Osteoblast (primary cell): ENCODE results near the gene FAM240B. TPM values are rescaled to one million over a fixed set of nuclear protein-coding genes. Genes with fewer than 3 reads are reported as not detected.

Experiments
- DNase-seq: peaks from one replicate; pipeline ENCODE4 v3.0.0; 2011; ENCODE audit warnings: low spot score, mixed read lengths; ENCODE audit not compliant: insufficient read length; ENCODE audit errors: missing footprints
- H2AFZ ChIP-seq: 2 replicates; pipeline ENCODE4 v1.6.0; 2011; ENCODE audit warnings: mild to moderate bottlenecking, low read length
- H3K27ac ChIP-seq: 2 replicates; pipeline ENCODE4 v1.5.1; 2011; ENCODE audit warnings: mild to moderate bottlenecking, low read depth, low read length, moderate library complexity
- H3K27me3 ChIP-seq: 2 replicates; pipeline ENCODE4 v1.6.0; 2012; ENCODE audit warnings: mild to moderate bottlenecking, control low read depth, inconsistent platforms, low read length, moderate library complexity; ENCODE audit not compliant: insufficient read depth
- H3K36me3 ChIP-seq: 2 replicates; pipeline ENCODE4 v1.5.1; 2011; ENCODE audit warnings: mild to moderate bottlenecking, low read length, control low read depth, moderate library complexity; ENCODE audit not compliant: insufficient read depth
- H3K4me1 ChIP-seq: 2 replicates; pipeline ENCODE4 v1.5.1; 2011; ENCODE audit warnings: mild to moderate bottlenecking, low read length, control low read depth, moderate library complexity; ENCODE audit not compliant: insufficient read depth
- H3K4me2 ChIP-seq: 2 replicates; pipeline ENCODE4 v1.6.0; 2011; ENCODE audit warnings: mild to moderate bottlenecking, low read length; ENCODE audit not compliant: insufficient read depth
- H3K4me3 ChIP-seq: fragments of 200-600 bp; sonication (generic); 3 replicates; pipeline ENCODE4 v1.5.1; 2012; ENCODE audit warnings: mild to moderate bottlenecking, low read length, inconsistent platforms; ENCODE audit not compliant: insufficient read depth
- H3K79me2 ChIP-seq: 2 replicates; pipeline ENCODE4 v1.6.0; 2012; ENCODE audit warnings: mild to moderate bottlenecking, low read length, control low read depth, inconsistent platforms; ENCODE audit not compliant: insufficient read depth
- H3K9me3 ChIP-seq: 2 replicates; pipeline ENCODE4 v1.5.1; 2011; ENCODE audit warnings: low read depth, low read length, control low read depth
- H4K20me1 ChIP-seq: 2 replicates; pipeline ENCODE4 v1.6.0; 2012; ENCODE audit warnings: mild to moderate bottlenecking, low read length, control low read depth; ENCODE audit not compliant: insufficient read depth
- total RNA-seq: library from RNA; depleted of rRNA; stranded (reverse); fragments of >200 nt; gene quantifications from 2 replicates; pipeline ENCODE4 v1.2.3, GENCODE V29; 2012
- TF ChIP-seq, protein P1 (sequence below): IDR thresholded peaks from 2 replicates; pipeline ENCODE4 v1.5.1; 2011; ENCODE audit warnings: mild to moderate bottlenecking, low read depth, low read length, moderate library complexity; ENCODE audit errors: extremely low read depth

Gene FAM240B
- not detected in 2 replicates for total RNA-seq

DNA sequence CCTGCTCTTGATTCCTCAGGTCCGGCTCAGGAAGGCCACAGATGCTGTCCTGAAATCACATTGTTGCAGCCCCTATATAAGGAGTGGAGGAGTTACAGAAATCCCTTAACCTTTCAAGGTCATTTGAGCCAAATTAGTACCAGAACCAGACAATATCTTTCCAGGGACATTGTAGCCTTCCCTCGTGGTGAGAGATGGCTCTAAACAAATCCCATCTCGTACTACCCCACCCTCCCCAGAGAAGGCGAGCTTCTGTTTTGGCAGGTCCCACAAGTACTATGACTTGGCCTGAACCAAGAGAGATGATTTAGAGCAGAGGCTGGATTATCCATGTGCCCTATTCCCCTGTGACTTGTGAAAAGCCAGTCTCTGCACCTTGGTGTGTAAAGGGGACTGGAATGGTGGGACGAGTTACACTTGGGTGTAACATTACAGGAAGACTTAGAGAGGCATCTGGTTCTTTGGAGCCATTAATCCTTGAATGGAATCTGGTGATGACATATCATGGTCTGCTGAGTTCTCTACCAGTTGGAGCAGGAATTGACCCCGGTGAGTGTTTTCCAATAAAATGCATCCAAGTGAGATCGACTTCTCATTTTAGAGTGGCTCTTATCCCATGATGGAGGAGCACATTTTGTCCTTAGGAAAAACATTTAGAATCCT lies at the start of gene FAM240B:
TSS of gene FAM240B (minus strand) at position 51 of the 663 bp plus-strand sequence. CDS start 16,134 bp downstream, outside the sequence.
- no peak for DNase-seq

DNA sequence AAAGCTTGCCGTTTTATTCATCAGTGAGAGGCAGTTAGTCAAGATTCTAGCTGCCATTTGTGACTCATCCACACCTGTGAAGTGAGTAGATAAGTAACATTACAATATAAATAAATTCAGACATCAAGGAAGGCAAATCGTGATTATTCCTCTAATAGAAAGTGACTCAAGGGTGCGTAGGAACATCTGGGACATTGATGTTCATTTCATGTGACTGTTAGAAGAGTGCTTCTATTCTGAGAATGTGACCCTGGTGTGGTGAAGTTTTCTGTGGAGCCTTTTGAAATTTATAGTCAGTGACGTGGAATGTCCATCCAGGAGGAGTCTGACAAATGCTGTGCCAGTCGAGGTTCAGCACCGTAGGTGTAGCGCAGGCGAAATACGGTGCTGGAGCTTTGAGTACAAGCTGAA lies 48.4 kb upstream of the FAM240B start:
- DNase-seq: peak; percentile 59
- H2AFZ ChIP-seq: no peak overlapping the region

More for the DNA sequence above, at the start of gene FAM240B:
- H4K20me1 ChIP-seq: no peaks in the 10 kb centered on the region
- H3K36me3 ChIP-seq: no peaks in the 10 kb centered on the region
- no peaks in the 10 kb centered on the region for H3K27me3 ChIP-seq
- H3K4me3 ChIP-seq: no peak within 1 kb of the TSS
- no peaks in the 10 kb centered on the region for H3K9me3 ChIP-seq
- H3K4me1 ChIP-seq: no peaks in the 10 kb centered on the region
- H3K4me2 ChIP-seq: no peak within 1 kb of the TSS
- TF ChIP-seq, protein P1, sequence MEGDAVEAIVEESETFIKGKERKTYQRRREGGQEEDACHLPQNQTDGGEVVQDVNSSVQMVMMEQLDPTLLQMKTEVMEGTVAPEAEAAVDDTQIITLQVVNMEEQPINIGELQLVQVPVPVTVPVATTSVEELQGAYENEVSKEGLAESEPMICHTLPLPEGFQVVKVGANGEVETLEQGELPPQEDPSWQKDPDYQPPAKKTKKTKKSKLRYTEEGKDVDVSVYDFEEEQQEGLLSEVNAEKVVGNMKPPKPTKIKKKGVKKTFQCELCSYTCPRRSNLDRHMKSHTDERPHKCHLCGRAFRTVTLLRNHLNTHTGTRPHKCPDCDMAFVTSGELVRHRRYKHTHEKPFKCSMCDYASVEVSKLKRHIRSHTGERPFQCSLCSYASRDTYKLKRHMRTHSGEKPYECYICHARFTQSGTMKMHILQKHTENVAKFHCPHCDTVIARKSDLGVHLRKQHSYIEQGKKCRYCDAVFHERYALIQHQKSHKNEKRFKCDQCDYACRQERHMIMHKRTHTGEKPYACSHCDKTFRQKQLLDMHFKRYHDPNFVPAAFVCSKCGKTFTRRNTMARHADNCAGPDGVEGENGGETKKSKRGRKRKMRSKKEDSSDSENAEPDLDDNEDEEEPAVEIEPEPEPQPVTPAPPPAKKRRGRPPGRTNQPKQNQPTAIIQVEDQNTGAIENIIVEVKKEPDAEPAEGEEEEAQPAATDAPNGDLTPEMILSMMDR: no peak
- H3K27ac ChIP-seq: no peak within 1 kb of the TSS
- no peaks in the 10 kb centered on the region for H3K79me2 ChIP-seq
- no peak within 1 kb of the TSS for H2AFZ ChIP-seq

DNA sequence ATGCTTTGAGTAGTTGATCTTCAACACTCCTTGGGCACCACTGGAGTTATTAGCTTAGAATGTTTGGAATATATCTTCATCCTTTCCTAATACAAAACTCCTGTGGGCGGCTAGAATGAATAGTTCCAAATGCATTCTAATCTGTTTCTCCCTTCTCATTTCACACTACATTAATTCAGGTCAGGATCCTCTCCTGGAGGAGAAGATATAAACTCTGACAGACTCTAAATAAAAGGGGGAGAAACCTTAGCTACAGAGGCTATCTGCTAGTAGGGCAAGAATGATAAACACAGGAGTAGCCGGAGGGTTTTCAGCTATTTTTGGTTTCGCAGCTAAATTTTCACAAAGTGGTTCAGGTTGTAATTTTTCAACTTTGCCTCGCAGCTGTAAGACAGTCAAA lies 45.2 kb upstream of the FAM240B start:
- DNase-seq: no peak
- H4K20me1 ChIP-seq: no peaks in the 10 kb centered on the region
- no peaks in the 10 kb centered on the region for H3K9me3 ChIP-seq
- no peaks in the 10 kb centered on the region for H3K27me3 ChIP-seq
- H3K4me2 ChIP-seq: no peak overlapping the region
- H2AFZ ChIP-seq: no peak overlapping the region
- H3K4me1 ChIP-seq: no peaks in the 10 kb centered on the region
- H3K4me3 ChIP-seq: no peak overlapping the region
- no peak overlapping the region for H3K27ac ChIP-seq
- TF ChIP-seq, protein P1: no peak
- H3K36me3 ChIP-seq: no peaks in the 10 kb centered on the region
- H3K79me2 ChIP-seq: no peaks in the 10 kb centered on the region

More for the DNA sequence above, 48.4 kb upstream of the FAM240B start:
- Histone ChIP-seq H3K36me3 (no peaks in the 10 kb centered on the region), H3K27ac (no peak overlapping the region), H3K27me3 (no peaks in the 10 kb centered on the region), H3K4me2 (no peak overlapping the region), H3K9me3 (no peaks in the 10 kb centered on the region), H3K4me1 (no peaks in the 10 kb centered on the region), H4K20me1 (no peaks in the 10 kb centered on the region), H3K4me3 (no peak overlapping the region), H3K79me2 (no peaks in the 10 kb centered on the region)
- TF ChIP-seq, protein P1: no peak

DNA sequence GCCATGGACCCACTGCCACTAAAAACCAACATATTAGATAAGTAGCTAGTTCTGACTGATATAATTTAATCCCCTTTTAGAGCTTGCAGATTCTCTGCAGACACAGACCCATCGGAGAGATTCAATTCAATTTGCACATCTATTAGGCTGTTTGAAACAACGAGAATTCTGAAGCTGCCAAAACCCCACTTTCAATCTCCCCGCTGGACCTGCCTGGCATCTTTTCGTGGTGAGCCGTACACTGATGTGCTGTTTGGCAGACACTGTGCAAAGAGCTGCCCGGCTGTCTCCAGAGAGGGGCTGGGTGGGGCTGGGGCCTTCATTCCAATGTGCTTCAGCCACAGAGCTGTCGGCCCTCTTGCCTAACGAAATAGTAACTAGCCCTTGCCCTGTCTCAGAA lies 42.1 kb upstream of the FAM240B start:
- H3K27me3 ChIP-seq: no peaks in the 10 kb centered on the region
- no peaks in the 10 kb centered on the region for H3K79me2 ChIP-seq
- no peaks in the 10 kb centered on the region for H3K36me3 ChIP-seq
- no peaks in the 10 kb centered on the region for H3K9me3 ChIP-seq
- no peaks in the 10 kb centered on the region for H3K4me1 ChIP-seq
- no peak overlapping the region for H3K27ac ChIP-seq
- no peak overlapping the region for H3K4me2 ChIP-seq
- no peaks in the 10 kb centered on the region for H4K20me1 ChIP-seq
- DNase-seq: no peak
- H3K4me3 ChIP-seq: no peak overlapping the region
- TF ChIP-seq, protein P1: no peak
- no peak overlapping the region for H2AFZ ChIP-seq
